Vagina (tissue), 2 donors: Measurements from ENCODE around the gene ADAMTS9.

ENCODE experiments used
- POLR2A ChIP-seq, 2 donors: fragments of 450-650 bp; IDR thresholded peaks; one replicate each; pipeline ENCODE4 v1.6.1; 2017; ENCODE audit warnings: antibody characterized with exemption in 2 of 2, mild to moderate bottlenecking in 2 of 2, moderate library complexity in 2 of 2
- TF ChIP-seq, protein P1 (sequence below), 3 experiments: fragments of 450-650 bp in 2 of 3; fragments of 200-600 bp in 1 of 3; sonication (generic) in 1 of 3; IDR thresholded peaks; one replicate each; pipeline ENCODE4 v1.5.1; 2017 to 2019; ENCODE audit warnings: antibody characterized with exemption in 3 of 3, mild to moderate bottlenecking in 2 of 3, moderate library complexity in 2 of 3

DNA sequence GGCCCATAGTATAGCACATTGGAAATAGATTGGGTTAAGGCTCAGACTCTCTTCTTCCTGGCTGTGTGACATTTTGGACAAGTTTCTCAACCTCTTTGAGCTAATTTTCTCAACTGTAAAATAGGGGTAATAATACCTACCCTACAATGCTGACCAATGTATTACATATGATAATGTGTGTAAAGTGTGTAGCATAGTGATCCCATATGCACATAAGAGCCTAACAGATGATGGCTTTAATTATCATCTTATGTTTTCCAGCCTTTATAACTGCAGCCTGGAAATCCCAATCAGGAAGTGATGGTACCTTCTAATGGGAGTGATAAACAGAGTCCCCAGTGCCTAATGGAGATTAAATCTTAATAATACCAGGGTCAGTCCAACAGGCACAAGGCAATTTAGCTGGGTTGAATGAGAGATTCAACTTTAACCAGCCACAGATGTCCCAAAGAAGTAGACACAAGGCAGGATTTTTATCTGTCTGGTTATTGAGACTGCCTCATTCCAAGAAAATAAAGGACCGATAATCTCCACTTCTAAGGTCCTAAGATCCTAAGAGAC lies 12.0 kb downstream of the ADAMTS9 start:
- TF ChIP-seq, protein P1, sequence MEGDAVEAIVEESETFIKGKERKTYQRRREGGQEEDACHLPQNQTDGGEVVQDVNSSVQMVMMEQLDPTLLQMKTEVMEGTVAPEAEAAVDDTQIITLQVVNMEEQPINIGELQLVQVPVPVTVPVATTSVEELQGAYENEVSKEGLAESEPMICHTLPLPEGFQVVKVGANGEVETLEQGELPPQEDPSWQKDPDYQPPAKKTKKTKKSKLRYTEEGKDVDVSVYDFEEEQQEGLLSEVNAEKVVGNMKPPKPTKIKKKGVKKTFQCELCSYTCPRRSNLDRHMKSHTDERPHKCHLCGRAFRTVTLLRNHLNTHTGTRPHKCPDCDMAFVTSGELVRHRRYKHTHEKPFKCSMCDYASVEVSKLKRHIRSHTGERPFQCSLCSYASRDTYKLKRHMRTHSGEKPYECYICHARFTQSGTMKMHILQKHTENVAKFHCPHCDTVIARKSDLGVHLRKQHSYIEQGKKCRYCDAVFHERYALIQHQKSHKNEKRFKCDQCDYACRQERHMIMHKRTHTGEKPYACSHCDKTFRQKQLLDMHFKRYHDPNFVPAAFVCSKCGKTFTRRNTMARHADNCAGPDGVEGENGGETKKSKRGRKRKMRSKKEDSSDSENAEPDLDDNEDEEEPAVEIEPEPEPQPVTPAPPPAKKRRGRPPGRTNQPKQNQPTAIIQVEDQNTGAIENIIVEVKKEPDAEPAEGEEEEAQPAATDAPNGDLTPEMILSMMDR (IDR thresholded peaks at IDR 0.05), result no peak
- no peak for TF ChIP-seq POLR2A (IDR thresholded peaks at IDR 0.05)
